Gastrocnemius medialis (tissue), 4 donors: ENCODE data around the gene EIF4E2. TPM values are rescaled to one million over a fixed set of nuclear protein-coding genes. Genes with fewer than 3 reads are reported as not detected.

Experiments used
- ATAC-seq, 2 donors: fragments of 150-250 bp; one replicate each; pipeline ENCODE4 v1.9.1; 2016
- DNase-seq, 2 donors: peaks; one replicate each; pipeline ENCODE4 v3.0.0-alpha.2; 2019
- H3K27ac ChIP-seq, 4 donors: fragments of 200-600 bp; sonication (generic); 1 replicate in 1 of 4; 2 replicates in 3 of 4; pipeline ENCODE4 v1.5.1; 2016 to 2018; ENCODE audit warnings: mild to moderate bottlenecking in 2 of 4, moderate library complexity in 1 of 4
- H3K27me3 ChIP-seq, 3 donors: fragments of 200-600 bp; sonication (generic) in 2 of 3; 1 replicate in 1 of 3; 2 replicates in 2 of 3; pipeline versions ENCODE4 v1.5.1 to v1.6.0; 2016 to 2019; ENCODE audit warnings: mild to moderate bottlenecking in 1 of 3, moderate library complexity in 1 of 3
- H3K36me3 ChIP-seq, 2 donors: fragments of 200-600 bp; sonication (generic) in 1 of 2; one replicate each; pipeline ENCODE4 v1.5.1; 2017 to 2018
- H3K4me1 ChIP-seq, 2 donors: fragments of 200-600 bp; sonication (generic) in 1 of 2; one replicate each; pipeline ENCODE4 v1.5.1; 2016 to 2017; ENCODE audit warnings: mild to moderate bottlenecking in 2 of 2
- H3K4me3 ChIP-seq, 4 donors: fragments of 200-600 bp; sonication (generic) in 3 of 4; 1 replicate in 1 of 4; 2 replicates in 3 of 4; pipeline ENCODE4 v1.5.1; 2016 to 2019; ENCODE audit warnings: mild to moderate bottlenecking in 2 of 4
- H3K9me3 ChIP-seq, 3 donors: fragments of 200-600 bp; sonication (generic) in 2 of 3; 1 replicate in 1 of 3; 2 replicates in 2 of 3; pipeline ENCODE4 v1.5.1; 2016 to 2019
- CTCF ChIP-seq, 5 experiments: fragments of 450-650 bp in 3 of 5; fragments of 200-600 bp in 2 of 5; sonication (generic) in 2 of 5; IDR thresholded peaks in 4 of 5; conservative IDR thresholded peaks in 1 of 5; 1 replicate in 4 of 5; 2 replicates in 1 of 5; pipeline ENCODE4 v1.5.1; 2016 to 2019; ENCODE audit warnings: antibody characterized with exemption in 5 of 5, mild to moderate bottlenecking in 3 of 5, moderate library complexity in 3 of 5
- POLR2A ChIP-seq, 2 donors: fragments of 450-650 bp; IDR thresholded peaks; one replicate each; pipeline ENCODE4 v1.6.1; 2017; ENCODE audit warnings: antibody characterized with exemption in 2 of 2, mild to moderate bottlenecking in 2 of 2, moderate library complexity in 2 of 2
- in situ Hi-C, 4 donors: fragments of 200-750 bp; cut with MboI; loops; one replicate each; pipeline versions ENCODE4 v1.15.0 to v1.8.0; 2017; ENCODE audit warnings: low sequenced_read_pairs in 4 of 4
- intact Hi-C: fragments of 100-400 bp; cut with DNase I; formaldehyde crosslinking; loops from one replicate; pipeline ENCODE4 v1.15.1; 2023; ENCODE audit warnings: low total_unique reads
- total RNA-seq, 4 donors: library from RNA; depleted of rRNA; stranded (reverse); fragments of >200 nt; gene quantifications; one replicate each; pipeline versions ENCODE4 v1.1.0 to v1.2.3, GENCODE V29; 2016

Gene EIF4E2
- total RNA-seq, 4 donors from 2014 or later: 57.9 to 111 (median 71.2) TPM

- ATAC-seq: no peak
- in situ Hi-C loops: no loop called here
- TF ChIP-seq POLR2A (IDR thresholded peaks at IDR 0.05) (no peak), CTCF (IDR thresholded peaks at IDR 0.05 in 4 of 5, conservative IDR thresholded peaks at IDR 0.05 in 1 of 5) (no peak)
- no peak overlapping the region for H3K27ac ChIP-seq
- no peak for DNase-seq
- no peak overlapping the region for H3K4me3 ChIP-seq
- H3K36me3 ChIP-seq: peaks cover 0 to 33% of the 10 kb centered on the region in 2 donors
- no peaks in the 10 kb centered on the region for H3K9me3 ChIP-seq
- no peaks in the 10 kb centered on the region for H3K27me3 ChIP-seq
- H3K4me1 ChIP-seq: peaks cover 9 to 13% of the 10 kb centered on the region in 2 donors
- intact Hi-C loops: no loop called here
These were observed 33.7 kb downstream of the EIF4E2 start for GRCh38 chr2:232584238-232584637.

GRCh38 chr2:232586943-232587505 lies 36.5 kb downstream of the EIF4E2 start:
- Histone ChIP-seq H3K27ac (peak overlapping the region in 2 of 4 donors; percentile 77 to 82), H3K9me3 (no peaks in the 10 kb centered on the region), H3K4me3 (no peak overlapping the region), H3K36me3 (peaks cover 0 to 15% of the 10 kb centered on the region in 2 donors), H3K27me3 (no peaks in the 10 kb centered on the region), H3K4me1 (peaks cover 14 to 24% of the 10 kb centered on the region in 2 donors)
- in situ Hi-C loops (no loop called here), intact Hi-C loops (no loop called here)
- ATAC-seq (no peak), DNase-seq (no peak)
- TF ChIP-seq POLR2A (IDR thresholded peaks at IDR 0.05): no peak
- no peak for TF ChIP-seq CTCF (IDR thresholded peaks at IDR 0.05 in 4 of 5, conservative IDR thresholded peaks at IDR 0.05 in 1 of 5)

DNA sequence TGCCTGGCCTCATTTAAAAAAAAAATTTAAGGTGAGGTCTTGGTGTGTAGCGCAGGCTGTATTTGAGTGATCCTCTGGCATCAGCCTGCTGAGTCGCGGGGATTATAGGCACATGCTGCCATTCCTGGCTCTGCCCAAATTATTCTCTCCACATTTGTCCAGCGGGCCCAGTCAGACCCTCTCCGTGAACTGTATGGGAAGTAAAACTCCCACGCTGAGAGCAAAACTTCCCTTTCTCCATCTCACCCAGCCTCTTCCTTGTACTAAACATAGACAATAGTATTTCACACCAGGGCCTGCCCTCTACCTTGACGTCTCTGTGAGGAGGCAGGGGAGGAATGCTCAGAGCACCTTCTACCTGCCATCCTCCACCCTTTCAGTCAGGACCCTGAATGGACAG lies 37.0 kb downstream of the EIF4E2 start:
- TF ChIP-seq POLR2A (IDR thresholded peaks at IDR 0.05): no peak
- no peak for TF ChIP-seq CTCF (IDR thresholded peaks at IDR 0.05 in 4 of 5, conservative IDR thresholded peaks at IDR 0.05 in 1 of 5)
- no peak for ATAC-seq
- Histone ChIP-seq H3K4me1 (peaks cover 19 to 29% of the 10 kb centered on the region in 2 donors), H3K9me3 (no peaks in the 10 kb centered on the region), H3K27ac (peak overlapping the region in 3 of 4 donors; percentile 62 to 82 (median 77)), H3K27me3 (no peaks in the 10 kb centered on the region), H3K4me3 (no peak overlapping the region), H3K36me3 (peaks cover 0 to 10% of the 10 kb centered on the region in 2 donors)
- no peak for DNase-seq
- intact Hi-C loops: no loop called here
- in situ Hi-C loops: no loop called here

DNA sequence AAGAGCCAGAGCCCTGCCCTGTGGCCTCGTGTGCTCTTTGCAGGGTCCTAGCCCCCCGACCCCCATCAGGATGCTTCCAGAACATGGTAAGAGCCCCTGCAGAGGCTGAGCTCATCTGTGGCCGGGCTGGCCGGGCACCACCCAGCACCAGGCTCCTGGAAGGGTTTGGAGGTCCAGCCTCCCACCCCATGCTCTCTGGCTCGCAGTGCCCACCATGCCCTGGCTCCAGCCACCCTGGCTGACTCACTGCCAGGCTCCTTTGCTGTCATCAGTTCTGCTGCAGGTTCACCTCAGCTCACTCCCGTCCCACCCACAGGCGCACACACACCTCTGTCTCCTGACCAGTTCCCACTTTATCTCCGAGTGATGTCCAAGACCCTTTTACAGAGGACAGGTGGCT lies 37.5 kb downstream of the EIF4E2 start:
- no peak for TF ChIP-seq CTCF (IDR thresholded peaks at IDR 0.05 in 4 of 5, conservative IDR thresholded peaks at IDR 0.05 in 1 of 5)
- TF ChIP-seq POLR2A (IDR thresholded peaks at IDR 0.05): no peak
- no peak for ATAC-seq
- Histone ChIP-seq H3K4me3 (no peak overlapping the region), H3K27me3 (no peaks in the 10 kb centered on the region), H3K4me1 (peaks cover 22 to 33% of the 10 kb centered on the region in 2 donors), H3K27ac (peak overlapping the region; percentile 62 to 82 (median 75)), H3K36me3 (peaks cover 0 to 5% of the 10 kb centered on the region in 2 donors), H3K9me3 (no peaks in the 10 kb centered on the region)
- in situ Hi-C loops (no loop called here), intact Hi-C loops (loop anchor here (2.0 kb wide), 1 partner anchor 13 kb away; no protein-coding TSS in a partner anchor)
- DNase-seq: peak in 1 of 2 donors; percentile 26
